HG02973 (cell line): ENCODE data around the gene AREL1.

Source experiments
- ATAC-seq: cut with Tn5 transposase; IDR thresholded peaks from one replicate; pipeline ENCODE4 v1.9.1; 2021; ENCODE audit warnings: moderate library complexity; ENCODE audit not compliant: unreplicated experiment

AREL1 gene

GRCh38 chr14:74697976-74698375 lies 14.9 kb downstream of the AREL1 start:
- ATAC-seq = no peak

- ATAC-seq = no peak
These were observed 15.3 kb downstream of the AREL1 start for GRCh38 chr14:74697543-74697942.

GRCh38 chr14:74697011-74697410 lies 15.9 kb downstream of the AREL1 start:
- ATAC-seq = no peak

- ATAC-seq = no peak
These were observed 17.5 kb downstream of the AREL1 start for GRCh38 chr14:74695406-74695805.

GRCh38 chr14:74693191-74693590 lies 19.7 kb downstream of the AREL1 start:
- ATAC-seq = no peak

- no peak for ATAC-seq
These were observed 21.4 kb downstream of the AREL1 start for GRCh38 chr14:74691456-74691855.

- ATAC-seq = no peak
These were observed 26.8 kb downstream of the AREL1 start for GRCh38 chr14:74685921-74686678.

GRCh38 chr14:74685056-74685455 lies 27.8 kb downstream of the AREL1 start:
- no peak for ATAC-seq

- ATAC-seq = no peak
These were observed 28.4 kb downstream of the AREL1 start for GRCh38 chr14:74684434-74684833.

- no peak for ATAC-seq
These were observed 29.5 kb downstream of the AREL1 start for GRCh38 chr14:74683406-74683805.

GRCh38 chr14:74682169-74682952 lies 30.5 kb downstream of the AREL1 start:
- ATAC-seq = no peak

GRCh38 chr14:74675219-74675618 lies 37.7 kb downstream of the AREL1 start:
- ATAC-seq = no peak

GRCh38 chr14:74673768-74674167 lies 39.1 kb downstream of the AREL1 start:
- no peak for ATAC-seq

GRCh38 chr14:74671789-74672188 lies 41.1 kb downstream of the AREL1 start:
- ATAC-seq = no peak

- no peak for ATAC-seq
These were observed 42.0 kb downstream of the AREL1 start for GRCh38 chr14:74670726-74671411.

GRCh38 chr14:74669846-74670245 lies 43.0 kb downstream of the AREL1 start:
- no peak for ATAC-seq

- no peak for ATAC-seq
These were observed 43.6 kb downstream of the AREL1 start for GRCh38 chr14:74669256-74669655.

GRCh38 chr14:74667758-74668157 lies 45.1 kb downstream of the AREL1 start:
- no peak for ATAC-seq

- ATAC-seq = no peak
These were observed 48.2 kb downstream of the AREL1 start for GRCh38 chr14:74664717-74665116.

- ATAC-seq = no peak
These were observed 49.0 kb downstream of the AREL1 start for GRCh38 chr14:74663884-74664283.

GRCh38 chr14:74661726-74662450 lies 51.0 kb downstream of the AREL1 start:
- ATAC-seq = no peak
